Aorta (tissue), 5 donors: ENCODE data around the gene PRDM12. TPM values are rescaled to one million over a fixed set of nuclear protein-coding genes. Genes with fewer than 3 reads are reported as not detected.
A peak's percentile ranks its signal among the peaks of the same experiment; 100 is the strongest.
"Not testable (repeated sequence)": the region's sequence is repeated elsewhere in the genome, so short reads cannot be mapped to it uniquely, and the experiment has no call there.

Source experiments
- ATAC-seq: fragments of 200-7000 bp; cut with Tn5 transposase; one replicate; pipeline ENCODE4 v1.9.1; 2022; ENCODE audit warnings: moderate library complexity; ENCODE audit not compliant: low FRiP score
- DNase-seq, 2 donors: peaks; one replicate each; pipeline ENCODE4 v3.0.0-alpha.2; 2020
- H3K27ac ChIP-seq, 2 donors: one replicate each; pipeline ENCODE4 v1.5.1; 2013; ENCODE audit warnings: low read length in 2 of 2, mild to moderate bottlenecking in 2 of 2, moderate library complexity in 2 of 2, control low read depth in 1 of 2, inconsistent platforms in 1 of 2, low read depth in 1 of 2
- H3K27me3 ChIP-seq, 2 donors: one replicate each; pipeline ENCODE4 v1.6.1; 2013; ENCODE audit warnings: control low read depth in 1 of 2, low read length in 1 of 2, mild to moderate bottlenecking in 1 of 2, moderate library complexity in 1 of 2; ENCODE audit not compliant: insufficient read depth in 2 of 2, control insufficient read depth in 1 of 2
- H3K36me3 ChIP-seq, 2 donors: one replicate each; pipeline ENCODE4 v1.6.1; 2013; ENCODE audit warnings: control low read depth in 1 of 2, low read length in 1 of 2, mild to moderate bottlenecking in 1 of 2; ENCODE audit not compliant: insufficient read depth in 2 of 2, control insufficient read depth in 1 of 2
- H3K4me1 ChIP-seq, 2 donors: one replicate each; pipeline ENCODE4 v1.6.1; 2013; ENCODE audit warnings: low read length in 2 of 2, control low read depth in 1 of 2, mild to moderate bottlenecking in 1 of 2, moderate library complexity in 1 of 2; ENCODE audit not compliant: insufficient read depth in 2 of 2, control insufficient read depth in 1 of 2
- H3K4me3 ChIP-seq, 2 donors: one replicate each; pipeline ENCODE4 v1.5.1; 2013; ENCODE audit warnings: low read length in 2 of 2, control low read depth in 1 of 2, mild to moderate bottlenecking in 1 of 2
- H3K9me3 ChIP-seq: one replicate; pipeline ENCODE4 v1.6.1; 2013; ENCODE audit warnings: mild to moderate bottlenecking, low read length; ENCODE audit not compliant: control insufficient read depth
- WGBS, 2 donors: extraction: QIAGEN DNeasy Blood & Tissue Kit; methylation state at CpG; one replicate each; pipeline ENCODE4 v1.1.7; 2013; 5-methylcytosine and 5-hydroxymethylcytosine counted together
- intact Hi-C, 2 donors: fragments of 100-400 bp; cut with DNase I; formaldehyde crosslinking; loops; one replicate each; pipeline versions ENCODE4 v1.14.2 to v1.15.0; 2022
- polyA plus RNA-seq, 2 donors: library from polyadenylated mRNA; stranded (reverse); fragments of 200-250 nt; gene quantifications; one replicate each; pipeline ENCODE4 v1.2.3, GENCODE V29; 2013
- total RNA-seq, 2 donors: library from RNA; stranded (reverse); fragmentation: NEBNext Ultra II Directional; extraction: Animal tissue kit (Norgen Biotek cat#: 25700); gene quantifications; one replicate each; pipeline ENCODE4 v1.2.1, GENCODE V29; 2021
- donor health status: healthy with polysubstance abuse.
- donor health status: Bipolar disorder and iron deficiency.
- donor health status: DM: no; HTN: no; CAD: no.
- donor health status: DM: no; HTN: no; CAD: no.
- donor health status: DM: yes; HTN: yes; CAD: no.

PRDM12 gene
- total and polyA plus RNA-seq, 4 donors: not detected

DNA sequence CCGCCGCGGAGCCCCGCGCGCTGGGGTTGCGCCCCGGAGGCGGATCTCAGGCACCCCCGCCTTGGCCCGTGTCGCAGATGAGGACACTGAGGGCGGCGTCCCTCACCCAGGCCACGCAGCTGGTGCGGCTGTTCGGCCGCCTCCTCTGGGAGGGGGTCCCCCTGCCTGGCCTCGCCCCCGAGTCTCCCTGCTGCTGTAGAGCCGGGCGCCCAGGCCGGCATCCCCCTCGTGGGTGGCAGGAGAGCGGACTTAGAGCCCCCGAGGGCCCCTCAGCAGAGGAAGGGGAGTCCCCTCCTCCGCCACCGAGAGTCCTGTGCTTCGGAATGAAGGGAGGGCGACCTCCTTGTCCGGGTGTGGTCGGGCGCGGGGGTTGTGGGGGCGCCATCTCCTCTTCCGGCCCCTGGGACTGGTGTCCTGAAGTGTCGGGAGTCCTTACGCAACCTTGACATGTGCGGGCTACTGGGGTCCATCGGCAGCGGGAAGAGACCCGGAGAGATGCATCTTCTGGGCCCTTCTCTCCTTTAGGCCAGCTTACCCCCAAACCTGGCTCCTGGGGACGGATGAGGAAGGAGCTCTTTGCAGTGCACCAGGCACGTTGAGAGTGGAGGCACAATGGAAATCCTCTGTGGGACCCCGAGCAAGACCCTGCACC lies 17.5 kb downstream of the PRDM12 start:
- intact Hi-C loops: loop anchor here (2.0 kb wide), 1 partner anchor 221 kb away; no protein-coding TSS in a partner anchor
- peak; percentile 28 for ATAC-seq
- H3K9me3 ChIP-seq: no peaks in the 10 kb centered on the region
- no peak for DNase-seq
- 1% methylated on average over 33 to 45 of the region's 45 CpGs for WGBS, 2 donors
- H3K36me3 ChIP-seq: no peaks in the 10 kb centered on the region
- no peaks in the 10 kb centered on the region for H3K4me1 ChIP-seq
- no peaks in the 10 kb centered on the region for H3K27me3 ChIP-seq
- peak overlapping the region; percentile 37 to 39 for H3K4me3 ChIP-seq
- H3K27ac ChIP-seq: no peak overlapping the region

DNA sequence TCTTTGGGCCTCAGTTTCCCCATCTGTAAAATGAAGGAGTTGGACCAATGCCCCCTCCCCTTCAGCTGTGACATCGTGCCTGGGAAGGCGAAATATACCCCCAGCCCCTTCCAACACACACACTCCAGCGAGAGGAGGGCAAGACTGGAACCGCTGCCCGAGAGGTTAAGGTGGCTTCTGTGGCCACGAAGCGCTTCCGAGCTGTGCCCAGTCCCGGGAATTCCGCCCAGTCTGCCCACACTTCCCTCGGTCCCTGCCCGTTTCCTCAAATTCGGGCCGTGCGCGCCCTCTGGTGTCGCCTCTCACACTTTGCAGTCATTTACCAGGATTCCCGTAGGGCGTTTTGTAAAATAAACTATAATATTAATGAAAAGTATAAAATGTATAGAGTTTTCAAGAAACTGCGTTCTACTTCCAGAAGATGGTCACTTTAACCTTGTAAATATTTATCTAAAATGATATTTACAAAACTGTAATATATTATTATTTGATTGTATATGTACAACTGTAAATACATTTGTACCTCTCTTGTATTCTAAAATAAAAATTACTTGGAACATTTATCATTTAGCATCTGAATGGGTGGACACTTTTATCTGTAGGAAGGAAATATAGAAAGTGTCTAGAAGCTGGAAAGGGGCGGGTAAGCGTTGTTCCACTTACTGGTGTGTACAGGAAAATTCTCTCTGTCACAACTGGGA lies 18.2 kb downstream of the PRDM12 start:
- DNase-seq: peak; percentile 87 to 93
- Histone ChIP-seq H3K4me1 (no peaks in the 10 kb centered on the region), H3K9me3 (no peaks in the 10 kb centered on the region), H3K27ac (no peak overlapping the region), H3K4me3 (no peak overlapping the region), H3K36me3 (no peaks in the 10 kb centered on the region), H3K27me3 (no peaks in the 10 kb centered on the region)
- peak; percentile 88 for ATAC-seq
- intact Hi-C loops: loop anchor here (2.0 kb wide), 1 partner anchor 222 kb away; no protein-coding TSS in a partner anchor
- WGBS, 2 donors: 4% methylated on average over 22 of the region's 22 CpGs

DNA sequence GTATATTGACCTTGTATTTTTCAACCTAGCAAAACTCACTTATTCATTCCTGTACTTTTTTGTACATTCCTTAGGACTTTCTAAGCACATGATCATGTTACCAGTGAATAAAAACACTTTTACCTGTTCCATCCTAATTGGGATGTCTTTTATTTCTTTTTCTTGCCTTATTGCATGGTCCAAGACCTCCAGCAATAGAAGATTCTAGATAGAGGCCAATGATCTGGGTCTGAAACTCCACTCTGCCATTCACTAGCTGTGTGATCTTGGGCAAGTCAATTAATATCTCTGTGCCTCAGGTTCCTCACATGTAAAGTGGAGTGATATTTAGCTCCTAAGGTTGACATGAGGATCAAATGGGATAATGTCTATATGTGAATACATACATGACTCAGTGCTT lies 20.7 kb downstream of the PRDM12 start:
- Histone ChIP-seq H3K36me3 (no peaks in the 10 kb centered on the region), H3K4me3 (no peak overlapping the region), H3K9me3 (no peaks in the 10 kb centered on the region), H3K27ac (no peak overlapping the region), H3K4me1 (no peaks in the 10 kb centered on the region), H3K27me3 (no peaks in the 10 kb centered on the region)
- ATAC-seq (no peak), DNase-seq (no peak)
- intact Hi-C loops: no loop called here

DNA sequence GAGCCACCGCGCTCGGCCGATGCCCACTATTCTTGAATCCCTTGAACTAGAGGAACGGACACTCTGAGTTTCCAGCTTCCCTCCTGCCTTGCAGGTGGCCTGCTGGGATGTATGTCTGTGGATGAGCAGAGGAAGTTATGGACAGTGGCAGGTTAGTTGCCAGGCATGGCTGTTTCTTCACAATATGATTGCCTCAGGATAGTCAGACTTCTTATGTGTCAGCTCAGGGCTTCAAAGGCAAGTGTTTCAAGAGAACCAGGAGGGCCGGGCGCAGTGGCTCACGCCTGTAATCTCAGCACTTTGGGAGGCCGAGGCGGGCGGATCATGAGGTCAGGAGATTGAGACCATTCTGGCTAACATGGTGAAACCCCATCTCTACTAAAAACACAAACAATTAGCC lies 21.6 kb downstream of the PRDM12 start:
- DNase-seq, H3K4me1 ChIP-seq, H3K27me3 ChIP-seq, ATAC-seq, H3K27ac ChIP-seq, H3K9me3 ChIP-seq, intact Hi-C loops, H3K36me3 ChIP-seq, H3K4me3 ChIP-seq: not testable (repeated sequence)
- WGBS, 2 donors: 94 to 96% methylated on average over 11 of the region's 11 CpGs

DNA sequence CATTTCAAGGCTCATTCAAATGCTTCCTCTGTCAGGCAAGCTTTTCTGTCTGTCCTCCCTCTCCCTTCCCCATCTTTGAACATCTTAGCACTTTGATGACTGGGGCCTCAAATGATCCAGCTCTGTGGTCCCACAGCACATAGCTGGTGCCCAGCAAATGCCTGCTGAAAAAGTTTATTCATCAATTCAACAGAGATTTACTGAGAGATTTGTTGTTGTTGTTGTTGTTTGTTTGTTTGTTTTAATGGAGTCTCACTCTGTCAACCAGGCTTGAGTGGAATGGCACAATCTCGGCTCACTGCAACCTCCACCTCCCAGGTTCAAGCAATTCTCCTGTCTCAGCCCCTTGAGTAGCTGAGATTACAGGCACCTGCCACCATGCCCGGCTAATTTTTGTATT lies 23.2 kb downstream of the PRDM12 start:
- Histone ChIP-seq H3K4me1 (no peaks in the 10 kb centered on the region), H3K27me3 (no peaks in the 10 kb centered on the region), H3K9me3 (no peaks in the 10 kb centered on the region), H3K27ac (no peak overlapping the region), H3K36me3 (no peaks in the 10 kb centered on the region), H3K4me3 (no peak overlapping the region)
- 82 to 86% methylated on average over 2 of the region's 2 CpGs for WGBS, 2 donors
- no peak for ATAC-seq
- DNase-seq: no peak
- intact Hi-C loops: no loop called here

DNA sequence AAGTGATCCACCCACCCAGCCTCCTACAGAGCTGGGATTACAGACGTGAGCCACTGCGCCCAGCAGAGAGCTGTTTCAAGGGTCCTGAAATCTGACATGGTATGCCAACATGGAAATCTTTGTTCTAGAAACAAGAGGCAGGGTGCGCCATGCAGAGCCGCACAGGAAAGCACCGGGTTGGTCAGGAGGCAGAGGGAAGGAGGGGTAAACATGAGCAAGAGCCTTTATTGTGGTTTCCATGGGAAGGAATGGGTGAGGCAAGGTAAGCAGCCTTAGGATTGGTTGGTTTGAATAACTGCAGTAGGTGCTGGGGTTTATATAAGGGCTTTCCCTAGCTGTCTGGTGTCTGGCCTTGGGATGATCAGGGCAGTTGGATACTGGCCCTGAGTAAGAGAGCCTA lies 23.7 kb downstream of the PRDM12 start:
- ATAC-seq: no peak
- no peak for DNase-seq
- WGBS, 2 donors: 80 to 86% methylated on average over 5 of the region's 5 CpGs
- Histone ChIP-seq H3K27ac (no peak overlapping the region), H3K9me3 (no peaks in the 10 kb centered on the region), H3K4me1 (no peaks in the 10 kb centered on the region), H3K36me3 (no peaks in the 10 kb centered on the region), H3K27me3 (no peaks in the 10 kb centered on the region), H3K4me3 (no peak overlapping the region)
- intact Hi-C loops: no loop called here

DNA sequence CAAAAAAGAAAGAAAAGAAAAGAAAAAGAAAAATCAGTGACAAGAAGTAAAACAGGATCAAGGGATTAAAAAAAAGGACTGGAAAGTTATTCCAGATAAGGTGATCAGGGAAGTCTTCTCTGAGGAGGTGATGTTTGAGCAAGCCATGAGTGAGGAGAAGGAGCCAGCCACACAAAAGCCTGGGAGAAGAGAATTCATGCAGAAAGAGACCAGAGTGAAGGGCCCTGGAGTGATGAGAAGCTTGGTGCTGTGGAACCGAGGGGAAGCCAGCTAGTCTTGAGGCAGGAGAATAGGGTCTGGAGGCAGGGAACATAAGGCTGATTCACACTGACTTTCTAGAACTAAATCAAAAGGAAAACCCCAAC lies 25.2 kb downstream of the PRDM12 start:
- ATAC-seq: no peak
- peak overlapping the region in 1 of 2 donors; percentile 83 for H3K27ac ChIP-seq

DNA sequence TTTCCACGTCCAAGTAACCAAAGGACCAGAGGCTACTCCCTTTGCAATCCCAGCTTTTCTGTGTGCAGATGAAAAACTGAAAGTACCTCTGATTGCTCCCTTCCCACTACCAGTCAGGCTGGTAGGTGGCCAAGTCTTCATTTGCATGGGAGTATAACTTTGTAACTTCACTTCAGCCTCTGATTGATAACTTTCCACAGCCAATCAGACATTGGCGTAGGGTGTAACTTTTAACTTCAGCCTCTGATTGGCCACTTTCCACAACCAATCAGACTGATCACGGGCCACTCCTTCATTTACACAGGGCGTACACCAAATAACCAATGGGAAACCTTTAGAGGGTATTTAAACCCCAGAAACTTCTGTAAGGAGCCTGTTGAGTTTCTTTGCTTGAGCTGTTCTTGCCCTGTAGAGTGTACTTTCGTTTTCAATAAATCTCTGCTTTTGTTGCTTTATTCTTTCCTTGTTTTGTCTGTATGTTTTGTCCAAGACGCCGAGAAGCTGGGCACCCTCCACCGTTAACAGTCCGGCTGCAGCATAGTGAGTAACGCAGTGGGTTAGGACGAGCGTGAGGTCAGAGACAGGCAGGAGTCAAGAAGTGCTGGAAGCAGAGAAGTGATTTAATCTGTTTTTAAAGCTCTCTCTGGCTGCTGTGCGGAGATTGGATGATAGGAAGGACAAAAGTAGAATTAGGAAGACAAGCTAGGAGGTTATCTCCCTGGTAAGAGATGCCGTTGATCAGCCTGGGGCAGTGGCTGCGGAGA lies 25.7 kb downstream of the PRDM12 start:
- Histone ChIP-seq H3K4me1 (no peaks in the 10 kb centered on the region), H3K36me3 (no peaks in the 10 kb centered on the region), H3K27ac (peak overlapping the region in 1 of 2 donors; percentile 83), H3K27me3 (no peaks in the 10 kb centered on the region), H3K9me3 (no peaks in the 10 kb centered on the region), H3K4me3 (peak overlapping the region; percentile 40 to 53)
- WGBS, 2 donors: 30 to 38% methylated on average over 15 of the region's 15 CpGs
- ATAC-seq: peak; percentile 87
- intact Hi-C loops: no loop called here
- peak in 1 of 2 donors; percentile 73 for DNase-seq

More for the DNA sequence above, 25.2 kb downstream of the PRDM12 start:
- no peaks in the 10 kb centered on the region for H3K4me1 ChIP-seq
- no peak overlapping the region for H3K4me3 ChIP-seq
- no peaks in the 10 kb centered on the region for H3K36me3 ChIP-seq
- intact Hi-C loops: no loop called here
- DNase-seq: no peak
- H3K27me3 ChIP-seq: no peaks in the 10 kb centered on the region
- H3K9me3 ChIP-seq: no peaks in the 10 kb centered on the region
- 16 to 19% methylated on average over 1 of the region's 1 CpG for WGBS, 2 donors
